ENCODE measurements around the gene SAV1.

Gene SAV1

DNA sequence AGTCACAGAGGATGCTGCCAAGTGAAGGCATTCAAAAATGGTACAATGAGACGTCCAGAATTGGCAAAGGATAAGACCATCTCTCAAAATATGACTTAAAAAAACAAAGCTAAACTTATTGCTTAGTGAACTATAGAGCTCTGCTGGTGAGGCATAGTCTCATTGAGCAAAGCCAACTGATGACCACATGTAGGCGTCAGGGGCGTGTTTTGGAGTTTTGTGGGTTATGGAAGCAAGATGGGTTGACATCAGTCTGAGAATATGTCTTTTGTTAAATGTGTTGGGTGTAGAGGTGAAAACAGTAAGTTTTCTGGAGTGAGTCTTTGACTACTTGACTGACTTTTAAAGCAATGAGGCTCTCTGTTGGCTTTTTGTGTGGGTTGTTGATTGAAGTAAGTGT is 60.9 kb downstream of the SAV1 start:
- peak overlapping the region; percentile 15; the same call in 1 of the 2 replicates for H3K27ac ChIP-seq
- H3K36me3 ChIP-seq (ENCODE audit: insufficient read depth): no peaks in the 10 kb centered on the region
- H3K4me1 ChIP-seq (ENCODE audit: low read depth, poor library complexity, severe bottlenecking): peaks cover 50% of the 10 kb centered on the region
- H4K20me1 ChIP-seq (ENCODE audit: insufficient read depth): no peaks in the 10 kb centered on the region
- TF ChIP-seq, protein P1, sequence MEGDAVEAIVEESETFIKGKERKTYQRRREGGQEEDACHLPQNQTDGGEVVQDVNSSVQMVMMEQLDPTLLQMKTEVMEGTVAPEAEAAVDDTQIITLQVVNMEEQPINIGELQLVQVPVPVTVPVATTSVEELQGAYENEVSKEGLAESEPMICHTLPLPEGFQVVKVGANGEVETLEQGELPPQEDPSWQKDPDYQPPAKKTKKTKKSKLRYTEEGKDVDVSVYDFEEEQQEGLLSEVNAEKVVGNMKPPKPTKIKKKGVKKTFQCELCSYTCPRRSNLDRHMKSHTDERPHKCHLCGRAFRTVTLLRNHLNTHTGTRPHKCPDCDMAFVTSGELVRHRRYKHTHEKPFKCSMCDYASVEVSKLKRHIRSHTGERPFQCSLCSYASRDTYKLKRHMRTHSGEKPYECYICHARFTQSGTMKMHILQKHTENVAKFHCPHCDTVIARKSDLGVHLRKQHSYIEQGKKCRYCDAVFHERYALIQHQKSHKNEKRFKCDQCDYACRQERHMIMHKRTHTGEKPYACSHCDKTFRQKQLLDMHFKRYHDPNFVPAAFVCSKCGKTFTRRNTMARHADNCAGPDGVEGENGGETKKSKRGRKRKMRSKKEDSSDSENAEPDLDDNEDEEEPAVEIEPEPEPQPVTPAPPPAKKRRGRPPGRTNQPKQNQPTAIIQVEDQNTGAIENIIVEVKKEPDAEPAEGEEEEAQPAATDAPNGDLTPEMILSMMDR (conservative IDR thresholded peaks at IDR 0.05; ENCODE audit: low read depth, low read length): no peak
- H3K9ac ChIP-seq: no peak overlapping the region
- H3K4me3 ChIP-seq (IDR thresholded peaks at IDR 0.05; ENCODE audit: insufficient read depth, low read depth, low read length): no peak overlapping the region
- peak overlapping the region; percentile 94 for H3K4me2 ChIP-seq
- no peaks in the 10 kb centered on the region for H3K27me3 ChIP-seq (ENCODE audit: insufficient read depth, low read depth)
- no peaks in the 10 kb centered on the region for H3K79me2 ChIP-seq (ENCODE audit: insufficient read depth, low read depth)
- peak overlapping the region; percentile 49; the same call in 1 of the 2 replicates for H2AFZ ChIP-seq (ENCODE audit: low read depth)

DNA sequence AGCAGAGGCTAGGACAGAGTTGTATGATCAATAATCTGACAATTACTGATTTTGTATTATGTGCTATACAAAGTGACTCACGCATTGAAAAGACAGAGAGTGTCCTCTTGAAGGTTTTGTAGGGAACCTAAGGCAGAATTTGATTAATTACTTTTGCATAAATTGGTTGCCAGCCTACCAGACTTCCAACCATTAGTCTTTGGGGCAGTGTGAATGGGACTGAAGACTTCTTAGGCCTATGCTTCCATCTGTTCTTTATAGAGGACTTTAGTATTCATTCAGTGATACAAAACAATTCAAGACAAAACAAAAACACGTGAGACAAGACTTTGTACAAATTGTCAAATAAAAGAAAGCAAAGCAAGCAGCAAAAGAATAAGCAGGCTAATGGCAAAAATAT is 61.6 kb downstream of the SAV1 start:
- Histone ChIP-seq H3K4me3 (IDR thresholded peaks at IDR 0.05; ENCODE audit: insufficient read depth, low read depth, low read length) (no peak overlapping the region), H3K4me2 (peak overlapping the region; percentile 94; the same call in 1 of the 2 replicates), H4K20me1 (ENCODE audit: insufficient read depth) (no peaks in the 10 kb centered on the region), H3K79me2 (ENCODE audit: insufficient read depth, low read depth) (no peaks in the 10 kb centered on the region), H3K36me3 (ENCODE audit: insufficient read depth) (no peaks in the 10 kb centered on the region), H3K9ac (no peak overlapping the region), H3K27ac (no peak overlapping the region; the same call in 1 of the 2 replicates), H2AFZ (ENCODE audit: low read depth) (no peak overlapping the region), H3K4me1 (ENCODE audit: low read depth, poor library complexity, severe bottlenecking) (peaks cover 50% of the 10 kb centered on the region), H3K27me3 (ENCODE audit: insufficient read depth, low read depth) (no peaks in the 10 kb centered on the region)
- TF ChIP-seq, protein P1 (conservative IDR thresholded peaks at IDR 0.05; ENCODE audit: low read depth, low read length): no peak

DNA sequence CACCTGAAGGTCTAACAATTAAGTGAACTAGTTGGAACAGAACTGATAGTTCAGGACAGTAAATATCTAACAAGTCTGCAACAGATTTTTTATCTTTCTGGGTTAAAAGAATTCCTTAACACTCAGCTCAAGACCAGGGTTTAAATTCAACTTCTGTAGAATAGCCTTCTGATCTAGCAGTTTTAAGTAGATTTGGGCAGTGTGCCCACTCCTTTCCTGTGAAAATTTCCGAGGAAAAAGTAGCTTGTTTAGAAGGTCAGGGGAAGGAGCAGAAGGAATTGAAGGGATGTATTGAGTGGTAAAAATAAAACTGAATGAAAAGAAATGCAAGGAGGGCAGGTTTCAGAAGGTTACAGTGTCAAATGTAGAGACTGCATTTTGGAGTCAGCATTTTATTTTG is 62.3 kb downstream of the SAV1 start:
- no peaks in the 10 kb centered on the region for H3K79me2 ChIP-seq (ENCODE audit: insufficient read depth, low read depth)

DNA sequence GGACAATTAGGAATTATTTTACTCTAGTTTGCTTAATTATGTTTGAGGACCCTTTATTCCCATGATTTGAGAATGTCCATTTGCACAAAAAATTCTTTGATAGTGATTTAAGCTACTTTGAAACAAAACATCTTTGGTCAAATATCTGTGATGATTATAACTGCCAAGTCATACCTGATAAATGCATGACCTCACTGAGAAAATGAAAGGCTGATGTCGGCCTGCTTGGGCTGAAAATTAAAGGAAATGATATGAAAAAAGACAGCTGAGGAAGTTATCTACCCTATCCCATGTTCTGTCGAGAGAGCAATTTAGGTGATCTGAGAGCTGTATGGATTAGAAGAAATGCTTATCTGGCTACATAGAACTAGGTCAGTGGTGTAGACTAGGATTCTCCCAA is 64.5 kb downstream of the SAV1 start:
- no peaks in the 10 kb centered on the region for H4K20me1 ChIP-seq (ENCODE audit: insufficient read depth)
- no peak overlapping the region for H3K27ac ChIP-seq
- no peak overlapping the region for H3K9ac ChIP-seq
- H3K27me3 ChIP-seq (ENCODE audit: insufficient read depth, low read depth): no peaks in the 10 kb centered on the region
- no peak overlapping the region for H2AFZ ChIP-seq (ENCODE audit: low read depth)
- no peak overlapping the region for H3K4me2 ChIP-seq
- H3K79me2 ChIP-seq (ENCODE audit: insufficient read depth, low read depth): no peaks in the 10 kb centered on the region
- H3K36me3 ChIP-seq (ENCODE audit: insufficient read depth): no peaks in the 10 kb centered on the region
- peaks cover 46% of the 10 kb centered on the region for H3K4me1 ChIP-seq (ENCODE audit: low read depth, poor library complexity, severe bottlenecking)
- no peak overlapping the region for H3K4me3 ChIP-seq (IDR thresholded peaks at IDR 0.05; ENCODE audit: insufficient read depth, low read depth, low read length)
- TF ChIP-seq, protein P1 (conservative IDR thresholded peaks at IDR 0.05; ENCODE audit: low read depth, low read length): no peak

More for the DNA sequence above, 62.3 kb downstream of the SAV1 start:
- no peaks in the 10 kb centered on the region for H3K27me3 ChIP-seq (ENCODE audit: insufficient read depth, low read depth)
- peak overlapping the region; percentile 17; the same call in 1 of the 2 replicates for H3K9ac ChIP-seq
- TF ChIP-seq, protein P1 (conservative IDR thresholded peaks at IDR 0.05; ENCODE audit: low read depth, low read length): no peak
- peaks cover 50% of the 10 kb centered on the region for H3K4me1 ChIP-seq (ENCODE audit: low read depth, poor library complexity, severe bottlenecking)
- H3K36me3 ChIP-seq (ENCODE audit: insufficient read depth): no peaks in the 10 kb centered on the region
- H4K20me1 ChIP-seq (ENCODE audit: insufficient read depth): no peaks in the 10 kb centered on the region
- no peak overlapping the region for H3K4me3 ChIP-seq (IDR thresholded peaks at IDR 0.05; ENCODE audit: insufficient read depth, low read depth, low read length)
- peak overlapping the region; percentile 33; the same call in 1 of the 2 replicates for H2AFZ ChIP-seq (ENCODE audit: low read depth)
- H3K4me2 ChIP-seq: peak overlapping the region; percentile 94
- peak overlapping the region; percentile 39; the same call in 1 of the 2 replicates for H3K27ac ChIP-seq

Measured in KMS-11 (cell line).